ENCODE data around the gene RNU6-9.
A peak's percentile ranks its signal among the peaks of the same experiment; 100 is the strongest.

RNU6-9 gene

GRCh38 chr19:897442-898039, 4.3 kb downstream of the RNU6-9 start:
- TF ChIP-seq, protein P1, sequence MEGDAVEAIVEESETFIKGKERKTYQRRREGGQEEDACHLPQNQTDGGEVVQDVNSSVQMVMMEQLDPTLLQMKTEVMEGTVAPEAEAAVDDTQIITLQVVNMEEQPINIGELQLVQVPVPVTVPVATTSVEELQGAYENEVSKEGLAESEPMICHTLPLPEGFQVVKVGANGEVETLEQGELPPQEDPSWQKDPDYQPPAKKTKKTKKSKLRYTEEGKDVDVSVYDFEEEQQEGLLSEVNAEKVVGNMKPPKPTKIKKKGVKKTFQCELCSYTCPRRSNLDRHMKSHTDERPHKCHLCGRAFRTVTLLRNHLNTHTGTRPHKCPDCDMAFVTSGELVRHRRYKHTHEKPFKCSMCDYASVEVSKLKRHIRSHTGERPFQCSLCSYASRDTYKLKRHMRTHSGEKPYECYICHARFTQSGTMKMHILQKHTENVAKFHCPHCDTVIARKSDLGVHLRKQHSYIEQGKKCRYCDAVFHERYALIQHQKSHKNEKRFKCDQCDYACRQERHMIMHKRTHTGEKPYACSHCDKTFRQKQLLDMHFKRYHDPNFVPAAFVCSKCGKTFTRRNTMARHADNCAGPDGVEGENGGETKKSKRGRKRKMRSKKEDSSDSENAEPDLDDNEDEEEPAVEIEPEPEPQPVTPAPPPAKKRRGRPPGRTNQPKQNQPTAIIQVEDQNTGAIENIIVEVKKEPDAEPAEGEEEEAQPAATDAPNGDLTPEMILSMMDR (IDR thresholded peaks at IDR 0.05; ENCODE audit: insufficient read depth, low read depth, low read length, missing control alignments), result no peak
- H3K4me3 ChIP-seq (ENCODE audit: low read depth, low read length), result no peak overlapping the region
- no peak for DNase-seq (ENCODE audit: low read depth)

- peak; percentile 80 for DNase-seq (ENCODE audit: low read depth)
- H3K4me3 ChIP-seq (ENCODE audit: low read depth, low read length), result no peak overlapping the region
- TF ChIP-seq, protein P1 (IDR thresholded peaks at IDR 0.05; ENCODE audit: insufficient read depth, low read depth, low read length, missing control alignments), result no peak
Measured at GRCh38 chr19:898663-899062, 5.4 kb downstream of the RNU6-9 start.

DNA sequence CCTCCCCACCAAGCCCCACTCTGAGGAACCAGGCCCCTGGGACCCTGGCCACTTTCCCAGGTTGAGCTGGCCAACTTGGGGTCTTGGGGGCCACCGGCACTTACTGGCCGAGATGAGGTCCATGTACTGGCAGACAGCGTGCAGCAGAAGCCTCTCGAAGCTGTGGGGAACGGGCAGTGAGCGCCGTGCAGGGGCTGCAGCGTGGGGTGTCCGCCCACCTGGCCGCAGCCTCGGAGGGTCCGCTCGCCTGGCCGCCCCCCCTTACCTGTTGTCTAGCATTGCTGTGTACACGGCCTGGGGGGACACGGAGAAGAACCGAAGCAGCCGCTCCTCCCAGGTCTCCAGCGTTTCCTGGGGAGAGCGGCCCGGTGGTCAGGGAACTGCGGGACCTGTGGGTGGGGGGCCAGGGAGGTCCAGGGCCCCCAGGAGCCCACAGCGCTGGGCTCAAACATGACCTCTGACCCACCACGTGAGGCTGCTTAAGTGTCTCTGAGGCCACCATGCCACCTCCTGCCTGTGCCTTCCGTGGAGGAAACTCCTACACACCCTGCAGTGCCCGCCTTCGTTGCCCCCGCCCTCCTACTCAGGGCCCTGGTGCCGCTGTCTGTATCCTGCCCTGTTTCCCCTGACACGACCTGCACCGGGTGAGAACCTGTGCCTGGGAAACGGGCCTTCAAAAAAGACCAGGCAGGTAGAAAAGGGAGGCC, 6.2 kb downstream of the RNU6-9 start:
- no peak for DNase-seq (ENCODE audit: low read depth)
- H3K4me3 ChIP-seq (ENCODE audit: low read depth, low read length), result no peak overlapping the region
- TF ChIP-seq, protein P1 (IDR thresholded peaks at IDR 0.05; ENCODE audit: insufficient read depth, low read depth, low read length, missing control alignments), result no peak

DNA sequence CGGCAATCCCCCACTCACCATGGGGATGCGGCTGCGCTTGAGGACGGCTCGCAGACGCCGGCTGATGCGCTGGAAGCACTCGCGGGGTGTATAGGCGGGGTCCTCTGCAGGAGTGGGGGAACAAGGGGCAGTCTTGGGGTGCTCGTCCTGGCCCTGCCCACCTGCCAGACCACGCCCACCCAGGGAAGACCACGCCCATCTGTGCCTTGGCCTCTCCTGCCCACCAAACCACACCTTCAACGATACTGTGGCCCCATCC, 6.7 kb downstream of the RNU6-9 start:
- H3K4me3 ChIP-seq (ENCODE audit: low read depth, low read length), result no peak overlapping the region
- TF ChIP-seq, protein P1 (IDR thresholded peaks at IDR 0.05; ENCODE audit: insufficient read depth, low read depth, low read length, missing control alignments), result no peak
- no peak for DNase-seq (ENCODE audit: low read depth)

DNA sequence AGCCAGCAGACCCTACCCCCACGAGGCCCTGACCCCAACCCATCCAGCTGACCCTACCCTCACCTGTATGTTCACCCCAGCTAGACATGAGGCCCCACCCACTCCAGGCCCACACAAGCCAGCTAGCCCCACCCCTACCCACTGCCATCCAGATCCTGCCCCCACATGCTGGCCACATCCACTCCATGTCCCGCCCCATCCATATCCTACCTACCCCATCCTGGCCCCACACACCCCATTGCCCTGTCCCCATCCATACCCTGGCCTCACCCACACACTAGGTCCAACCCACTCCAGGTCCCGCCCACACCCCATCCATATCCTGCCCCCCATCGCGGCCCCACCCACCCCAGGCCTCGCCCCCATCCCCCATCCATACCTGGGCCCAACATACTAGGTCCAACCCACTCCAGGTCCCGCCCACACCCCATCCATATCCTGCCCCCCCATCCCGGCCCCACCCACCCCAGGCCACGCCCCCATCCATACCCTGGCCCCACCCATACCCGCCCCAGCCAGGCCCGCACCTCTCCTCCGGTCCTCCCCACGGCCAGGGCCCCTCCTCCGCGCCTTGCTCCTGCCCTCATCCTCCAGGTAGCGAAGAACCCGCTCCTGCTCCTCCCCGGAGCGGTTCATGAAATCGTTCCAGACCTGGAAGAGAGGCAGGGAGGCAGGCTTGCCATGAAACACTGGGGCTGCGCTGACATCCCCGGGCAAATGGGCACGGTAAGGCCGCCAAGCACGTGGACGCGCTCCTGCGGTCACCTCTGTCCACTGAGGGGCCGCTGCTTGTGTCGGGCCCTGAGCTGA, 7.2 kb downstream of the RNU6-9 start:
- no peak overlapping the region for H3K4me3 ChIP-seq (ENCODE audit: low read depth, low read length)
- no peak for DNase-seq (ENCODE audit: low read depth)
- TF ChIP-seq, protein P1 (IDR thresholded peaks at IDR 0.05; ENCODE audit: insufficient read depth, low read depth, low read length, missing control alignments), result no peak

DNA sequence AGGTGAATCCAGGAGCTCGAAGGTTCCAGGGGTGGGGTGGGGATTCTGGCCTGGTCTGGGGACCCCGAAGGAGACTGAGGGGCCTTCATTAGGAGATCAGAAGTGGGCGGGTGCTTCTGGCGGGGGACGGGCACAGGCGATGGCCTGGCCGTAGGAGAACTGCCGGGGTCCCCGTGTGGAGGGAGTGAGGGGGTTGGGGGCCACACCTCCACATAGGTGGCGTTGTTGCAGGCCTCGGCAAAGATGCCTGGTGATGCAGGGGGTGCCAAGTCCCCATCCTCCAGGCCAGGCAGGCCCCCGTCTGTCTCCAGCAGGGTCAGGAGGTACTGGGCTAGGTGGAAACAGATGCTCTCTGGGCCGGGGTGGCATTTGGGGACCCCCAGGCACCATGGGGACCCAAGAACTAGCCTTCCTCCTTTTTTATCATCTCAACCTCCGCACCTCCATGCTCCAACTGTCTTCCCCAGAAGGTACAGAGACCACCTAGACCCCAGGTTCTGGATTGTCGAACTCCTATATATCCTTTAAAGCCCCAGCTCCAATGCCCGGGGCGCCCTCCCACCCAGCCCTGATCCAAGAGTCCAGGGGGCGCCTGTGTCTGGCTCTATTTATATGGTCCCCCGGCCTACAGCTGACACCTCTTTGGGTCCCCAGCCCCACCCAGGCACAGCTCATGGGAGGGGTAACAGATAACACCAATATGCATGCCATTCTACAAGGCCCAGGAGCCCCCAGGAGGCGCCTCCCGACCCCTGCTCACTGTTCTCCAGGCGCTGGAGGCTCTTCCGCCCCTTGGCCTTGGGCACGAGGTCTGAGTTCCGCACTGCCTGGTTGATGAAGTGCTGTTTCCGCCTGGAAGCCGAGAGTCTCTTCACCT, 8.2 kb downstream of the RNU6-9 start:
- no peak for DNase-seq (ENCODE audit: low read depth)
- TF ChIP-seq, protein P1 (IDR thresholded peaks at IDR 0.05; ENCODE audit: insufficient read depth, low read depth, low read length, missing control alignments), result no peak
- H3K4me3 ChIP-seq (ENCODE audit: low read depth, low read length), result no peak overlapping the region

All from GM12865 (cell line).